HG03280 (cell line): ENCODE data around the gene VTCN1.
"Not testable (repeated sequence)": the region's sequence is repeated elsewhere in the genome, so short reads cannot be mapped to it uniquely, and the experiment has no call there.

Experiments
- ATAC-seq: cut with Tn5 transposase; IDR thresholded peaks from one replicate; pipeline ENCODE4 v1.9.1; 2021; ENCODE audit warnings: mild to moderate bottlenecking, moderate library complexity; ENCODE audit not compliant: unreplicated experiment

Gene VTCN1

DNA sequence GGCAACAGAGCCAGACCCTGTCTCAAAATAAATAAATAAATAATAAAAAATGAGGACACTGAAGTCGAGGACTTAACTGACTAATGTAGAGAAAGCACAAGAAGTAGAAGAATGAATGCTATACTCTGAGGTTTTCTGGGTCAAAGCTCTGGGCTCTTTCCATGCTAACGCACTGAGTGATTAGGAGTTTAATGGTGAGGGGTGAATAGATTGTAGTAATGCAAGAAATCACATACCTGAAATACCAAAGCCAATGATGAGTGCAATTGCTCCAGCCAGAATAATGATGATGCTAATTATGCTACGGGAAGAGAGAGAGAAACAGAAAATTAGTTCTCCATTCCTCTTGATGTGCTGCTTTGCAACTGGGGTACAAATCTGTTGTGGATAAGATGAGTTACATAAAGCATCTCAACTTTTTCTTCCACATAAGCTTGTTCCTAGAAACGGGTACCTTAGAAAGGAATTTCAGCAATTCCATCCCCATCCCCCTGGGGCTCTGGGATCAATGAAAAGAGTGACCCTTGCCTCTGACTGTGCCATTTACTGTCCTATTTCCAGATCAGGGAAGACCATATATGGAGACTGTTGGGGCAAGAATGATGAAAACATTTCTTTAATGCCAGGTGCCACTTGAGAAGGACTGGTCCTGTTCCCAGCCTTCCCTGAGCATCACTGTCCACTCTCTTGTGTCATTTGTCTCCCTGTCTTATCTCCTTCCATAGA lies 40.7 kb downstream of the VTCN1 start:
- ATAC-seq, result no peak

DNA sequence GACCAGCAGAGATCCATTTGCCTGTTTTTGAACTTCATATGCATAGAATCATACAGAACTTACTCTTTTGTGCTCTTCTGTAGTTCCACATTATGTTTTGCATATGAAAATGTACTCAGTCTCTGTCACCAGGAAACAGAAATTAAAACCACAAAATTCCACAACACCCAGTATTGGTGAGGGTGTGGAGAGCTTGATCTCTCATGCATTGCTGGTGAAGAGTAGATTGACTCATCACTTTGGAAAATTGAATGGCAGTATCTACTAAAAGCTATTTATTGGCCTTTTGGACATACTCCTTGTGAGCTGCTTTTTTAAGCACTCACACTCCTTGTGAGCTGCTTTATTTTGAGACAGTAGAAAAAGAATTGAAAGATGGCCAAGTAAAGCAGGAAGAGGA lies 43.3 kb downstream of the VTCN1 start:
- no peak for ATAC-seq

DNA sequence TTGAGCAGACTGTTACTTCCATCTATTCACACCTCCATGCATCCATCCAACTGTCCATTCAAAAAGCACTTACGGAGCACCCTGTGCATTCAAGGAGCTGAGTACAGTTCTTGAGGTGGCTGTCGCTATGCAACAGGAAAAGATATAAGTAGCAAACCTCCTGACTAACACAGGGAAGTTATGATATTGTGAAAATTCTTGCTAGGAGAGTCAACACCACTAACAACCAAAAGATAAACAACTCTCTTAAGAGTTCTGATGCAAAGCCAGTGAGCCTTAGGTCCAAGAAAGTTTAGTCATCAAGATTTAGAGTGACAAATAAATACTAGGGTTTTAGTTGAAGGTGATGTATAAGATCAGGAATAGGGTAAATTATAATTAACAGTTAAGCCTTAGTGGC lies 44.7 kb downstream of the VTCN1 start:
- ATAC-seq, result no peak

DNA sequence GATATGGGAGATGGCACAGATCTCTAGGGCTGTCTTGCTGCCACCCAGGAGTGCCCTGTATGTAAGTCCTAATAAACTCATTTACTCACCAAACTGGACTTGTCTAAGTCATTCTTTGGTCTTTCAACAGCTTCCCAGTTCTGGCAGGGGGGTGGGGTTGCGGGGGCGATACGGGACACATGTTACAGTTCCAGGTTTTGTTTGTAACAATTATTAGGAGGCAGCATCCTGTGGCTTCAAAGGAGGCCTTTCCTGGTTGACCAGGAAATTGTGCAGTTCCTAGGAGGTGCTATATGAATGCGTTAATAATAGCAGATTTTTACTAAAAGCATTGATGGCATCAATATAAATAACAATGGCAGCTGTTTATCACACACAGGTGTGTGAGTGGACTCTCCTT lies 46.5 kb downstream of the VTCN1 start:
- no peak for ATAC-seq

DNA sequence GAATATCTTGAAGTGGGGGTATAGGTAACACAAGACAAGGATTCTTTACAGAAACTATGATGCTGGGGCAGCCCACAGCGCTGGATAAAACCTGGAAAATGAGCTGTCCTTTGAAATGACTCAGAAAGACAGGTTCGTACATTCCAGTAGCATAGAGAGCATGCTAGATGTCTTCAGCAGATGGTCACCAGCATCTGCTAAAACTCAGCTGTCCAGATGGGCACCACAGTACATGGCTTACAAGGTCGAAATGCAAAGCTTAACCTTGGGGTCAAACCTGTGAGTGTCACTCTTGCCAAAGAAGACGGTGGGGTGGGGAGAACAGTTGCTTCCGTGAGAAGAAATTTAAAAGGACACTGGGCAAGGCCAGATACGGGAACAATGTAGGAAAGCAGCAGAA lies 47.9 kb downstream of the VTCN1 start:
- no peak for ATAC-seq

DNA sequence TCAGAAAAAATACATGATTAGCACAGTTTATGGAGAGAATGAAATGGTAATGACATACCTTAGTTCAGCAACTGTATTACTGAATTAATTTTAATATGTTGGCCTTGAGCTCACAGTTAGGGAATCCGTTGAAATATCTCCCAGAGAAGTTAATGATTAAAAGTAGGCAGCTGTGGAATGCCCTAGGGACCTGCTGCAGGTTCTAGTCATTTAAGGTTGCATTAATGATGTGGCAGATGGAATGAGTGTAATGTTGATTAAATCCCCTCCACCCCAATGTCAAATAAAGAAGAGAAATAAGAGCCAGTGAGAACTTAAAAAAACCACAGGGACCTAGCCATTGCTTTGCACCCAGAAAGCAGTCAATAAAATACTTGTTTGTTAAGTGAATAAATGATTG lies 48.8 kb downstream of the VTCN1 start:
- no peak for ATAC-seq

DNA sequence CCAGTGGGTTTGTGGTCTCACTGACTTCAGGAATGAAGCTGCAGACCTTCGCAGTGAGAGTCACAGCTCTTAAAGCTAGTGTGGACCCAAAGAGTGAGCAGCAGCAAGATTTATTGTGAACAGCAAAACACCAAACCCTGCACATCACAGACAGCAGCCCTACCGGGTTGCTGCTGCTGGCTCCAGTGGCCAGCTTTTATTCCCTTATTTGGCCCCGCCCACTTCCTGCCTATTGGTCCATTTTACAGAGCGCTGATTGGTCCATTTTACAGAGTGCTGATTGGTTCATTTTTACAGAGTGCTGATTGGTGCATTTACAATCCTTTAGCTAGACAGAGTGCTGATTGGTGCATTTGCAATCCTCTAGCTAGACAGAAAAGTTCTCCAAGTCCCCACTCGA lies 59.4 kb downstream of the VTCN1 start:
- not testable (repeated sequence) for ATAC-seq

DNA sequence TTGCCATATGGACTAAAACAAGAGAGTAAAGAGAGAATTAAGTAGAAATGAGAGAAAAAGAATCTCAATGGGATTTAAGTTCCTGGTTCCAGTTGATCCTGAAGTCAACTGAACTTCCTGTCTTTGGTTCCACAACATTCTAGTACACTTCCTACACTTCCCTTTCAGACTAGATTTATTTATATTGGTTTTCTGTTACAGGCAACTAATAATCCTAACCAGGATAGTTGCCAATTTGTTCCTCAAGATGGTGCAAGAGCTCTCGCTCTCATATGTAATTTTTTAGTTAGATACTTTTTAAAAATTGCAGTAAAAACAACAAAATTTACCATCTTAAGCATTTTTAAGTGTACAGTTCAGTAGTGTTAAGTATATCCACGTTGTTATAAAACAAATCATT lies 60.4 kb downstream of the VTCN1 start:
- no peak for ATAC-seq

DNA sequence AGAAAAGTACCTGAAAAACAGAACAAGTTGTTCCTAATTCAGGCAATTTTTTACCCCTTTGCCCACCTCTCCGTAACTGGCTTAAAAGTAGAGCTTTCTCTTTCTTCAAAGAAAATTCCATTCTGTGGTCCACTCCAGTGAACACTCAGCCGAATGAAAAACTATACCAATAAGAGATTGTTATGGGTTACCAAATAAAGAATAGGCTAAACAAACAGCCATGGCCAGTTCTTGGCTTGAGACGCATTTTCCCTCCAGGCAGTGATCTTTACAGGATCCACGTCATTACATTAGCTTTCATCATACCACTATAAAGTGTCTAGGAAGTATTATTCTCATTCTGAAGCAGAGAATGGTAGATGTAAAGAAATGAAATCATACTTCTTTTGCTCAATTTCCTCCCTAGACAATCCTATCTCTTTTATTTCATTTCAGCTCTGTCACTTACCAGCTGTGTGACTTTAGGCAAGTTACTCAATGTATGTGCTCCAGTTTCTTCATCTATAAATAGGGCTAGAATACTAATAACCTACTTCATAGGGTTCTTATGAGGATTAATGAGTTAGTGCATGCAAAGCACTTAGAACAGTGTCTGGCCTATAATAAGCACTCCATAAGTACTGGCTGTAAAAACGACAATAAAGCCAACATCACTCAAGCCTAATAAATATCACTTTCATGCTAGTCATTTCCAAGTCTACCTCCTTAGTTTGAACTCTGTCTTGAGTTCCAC lies 62.7 kb downstream of the VTCN1 start:
- no peak for ATAC-seq

DNA sequence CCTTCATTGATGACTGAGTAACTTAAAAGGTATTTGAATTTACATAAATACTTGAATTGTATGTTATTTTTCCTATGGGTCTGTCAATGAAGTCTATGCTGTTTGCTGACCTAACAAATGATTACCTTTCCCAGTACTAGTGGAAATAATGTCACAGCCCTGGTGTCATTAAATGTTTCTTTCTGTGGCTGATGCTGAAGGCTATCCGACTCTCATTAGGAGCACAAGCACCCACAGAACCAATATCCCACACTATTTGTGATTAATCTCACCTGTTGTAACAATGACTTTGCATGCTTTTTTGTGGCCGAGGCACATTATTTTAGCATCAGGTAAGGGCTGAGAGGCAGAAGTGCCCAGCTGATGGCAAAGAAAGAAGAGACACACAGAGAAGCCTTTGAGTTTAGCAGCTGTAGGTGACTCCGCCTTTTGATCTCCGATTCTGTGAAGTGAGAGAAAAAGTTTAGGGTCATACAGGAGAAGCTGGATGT lies 63.3 kb downstream of the VTCN1 start:
- no peak for ATAC-seq

DNA sequence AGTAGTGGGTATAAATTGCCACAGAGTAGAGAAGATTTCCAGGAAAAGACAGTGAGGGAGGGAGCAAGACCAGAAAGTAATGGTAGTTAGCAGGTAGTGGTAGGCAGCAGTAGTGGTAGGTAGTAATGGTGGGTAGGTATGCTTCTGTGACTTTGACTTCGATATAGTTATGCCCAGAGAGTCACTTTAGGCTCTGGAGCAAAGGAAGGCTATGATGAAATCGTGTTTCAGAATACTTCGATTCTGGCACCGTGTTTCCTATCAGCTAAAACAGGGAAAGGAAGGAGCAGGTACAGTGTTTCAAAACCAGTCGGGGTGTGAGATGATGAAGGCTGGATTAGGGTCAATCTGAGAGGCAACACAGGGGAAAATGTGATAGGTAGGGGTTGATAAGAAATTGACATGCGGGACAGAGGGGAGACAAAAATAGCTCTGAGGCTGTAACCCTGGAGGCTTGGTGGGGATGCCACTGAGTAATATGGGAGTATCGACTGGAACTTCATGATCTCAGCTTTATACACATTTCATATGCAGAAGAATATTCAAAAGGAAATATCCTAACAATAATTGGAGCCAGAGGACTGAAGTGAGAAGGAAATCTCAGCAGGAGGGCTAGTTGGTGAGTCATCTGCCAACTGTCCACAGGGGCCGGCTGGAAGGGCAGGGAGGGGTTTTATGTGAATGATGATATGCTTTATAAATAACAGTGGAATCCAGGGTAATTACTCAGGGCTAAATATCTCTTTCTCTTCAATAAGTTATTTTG lies 64.0 kb downstream of the VTCN1 start:
- no peak for ATAC-seq

DNA sequence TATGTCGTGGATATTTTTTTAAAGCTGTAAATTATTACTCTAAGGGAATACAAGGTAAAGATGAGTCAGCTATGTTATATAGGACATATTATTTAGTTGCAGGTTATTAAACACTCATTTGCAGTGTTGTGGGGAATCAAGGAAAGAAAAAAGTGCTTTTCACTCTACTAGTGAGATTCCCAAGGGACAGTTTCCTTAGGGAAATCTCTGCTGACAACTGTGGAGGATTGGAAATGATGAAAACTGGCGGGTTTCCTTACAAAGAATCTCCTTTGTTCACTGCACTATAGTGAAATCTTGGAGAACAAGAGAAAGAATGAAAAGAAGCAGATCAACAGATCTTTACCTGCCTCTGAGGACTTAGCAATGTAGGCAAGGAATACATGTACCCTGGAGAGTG lies 64.7 kb downstream of the VTCN1 start:
- no peak for ATAC-seq

DNA sequence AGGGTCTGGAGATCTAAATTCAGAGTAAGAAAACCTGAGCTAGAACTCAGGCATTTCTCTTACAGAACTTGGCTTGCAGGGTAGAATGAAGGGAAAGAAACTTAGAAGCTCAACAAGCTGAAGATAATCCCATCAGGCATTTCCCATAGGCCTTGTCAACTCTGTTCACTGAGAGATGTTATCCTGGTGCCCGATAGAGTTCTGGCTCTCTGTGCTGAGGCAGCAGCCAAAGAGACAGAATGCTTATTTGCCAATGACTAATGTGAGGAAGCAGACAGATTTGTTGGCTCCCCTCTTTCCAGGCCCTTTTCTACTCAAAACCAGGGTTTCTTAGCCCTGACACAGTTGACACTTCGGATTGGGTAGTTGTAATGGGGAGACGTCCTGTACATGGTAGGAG lies 66.9 kb downstream of the VTCN1 start:
- no peak for ATAC-seq

DNA sequence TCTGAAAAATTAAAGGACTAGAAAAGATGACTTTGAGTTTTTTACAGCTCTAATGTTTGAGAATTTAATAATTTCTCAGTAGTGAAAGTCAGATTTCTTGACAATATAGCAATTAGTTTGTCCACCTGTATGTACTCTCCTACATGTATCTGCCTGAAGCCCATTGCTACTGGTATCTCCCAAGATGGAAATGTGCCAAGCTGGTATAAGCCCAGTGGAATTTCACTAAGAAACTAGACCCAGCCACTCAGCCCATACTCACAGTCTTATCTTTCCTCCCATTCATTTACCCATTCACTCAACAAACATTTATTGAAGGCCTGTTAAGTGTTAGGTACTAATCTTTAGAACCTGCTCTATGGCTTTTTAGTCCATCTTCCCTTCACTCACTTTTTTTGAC lies 67.6 kb downstream of the VTCN1 start:
- no peak for ATAC-seq

DNA sequence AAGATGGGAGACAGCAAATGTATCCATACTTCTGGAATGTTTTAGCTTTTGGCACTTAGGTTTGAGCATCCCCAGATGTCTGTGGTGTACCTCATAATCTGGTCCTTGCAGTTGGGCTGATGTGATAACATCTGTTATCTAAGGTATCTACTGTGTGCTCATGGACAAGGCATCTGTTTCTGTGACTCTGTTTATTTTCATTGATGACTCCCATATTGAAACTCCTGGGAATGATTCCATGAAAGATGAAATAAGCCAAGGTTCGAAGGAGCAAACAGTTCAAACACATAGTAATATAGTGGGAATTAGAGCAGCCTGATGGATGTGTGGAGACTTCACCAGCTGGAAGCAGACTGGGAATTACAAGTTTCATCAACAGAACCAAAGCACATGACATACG lies 68.5 kb downstream of the VTCN1 start:
- no peak for ATAC-seq

DNA sequence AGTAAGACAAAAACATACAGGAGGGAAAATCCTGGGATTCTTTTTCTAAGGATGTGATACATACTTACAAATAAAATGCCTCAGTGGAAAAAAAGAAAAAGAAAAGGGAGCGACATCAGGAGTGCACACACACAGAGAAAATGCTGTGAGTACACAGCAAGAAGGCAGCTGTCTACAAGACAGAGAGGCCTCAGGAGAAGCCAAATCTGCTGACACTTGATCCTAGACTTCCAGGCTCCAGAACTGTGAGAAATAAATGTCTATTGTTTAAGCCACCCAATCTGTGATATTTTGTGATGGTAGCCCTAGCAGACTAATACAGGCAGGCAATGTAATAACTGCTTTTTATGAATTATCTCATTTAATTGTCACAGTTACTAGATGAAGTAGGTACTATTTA lies 72.2 kb downstream of the VTCN1 start:
- ATAC-seq, result no peak

DNA sequence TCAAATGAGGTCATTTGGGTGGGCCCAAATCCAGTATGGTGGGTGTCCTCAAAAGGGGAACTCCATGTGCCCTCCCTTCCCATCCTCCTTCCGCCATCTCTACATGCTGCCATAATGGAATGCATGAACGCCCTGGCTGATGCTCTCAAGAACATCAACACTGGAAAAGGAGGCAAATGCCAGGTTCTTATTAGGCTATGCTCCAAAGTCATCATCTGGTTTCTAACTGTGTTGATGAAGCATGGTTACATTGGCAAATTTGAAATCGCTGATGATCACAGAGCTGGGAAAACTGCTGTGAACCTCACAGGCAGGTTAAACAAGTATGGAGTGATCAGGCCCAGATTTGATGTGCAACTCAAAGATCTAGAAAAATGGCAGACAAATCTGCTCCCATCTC lies 72.6 kb downstream of the VTCN1 start:
- ATAC-seq, result no peak

DNA sequence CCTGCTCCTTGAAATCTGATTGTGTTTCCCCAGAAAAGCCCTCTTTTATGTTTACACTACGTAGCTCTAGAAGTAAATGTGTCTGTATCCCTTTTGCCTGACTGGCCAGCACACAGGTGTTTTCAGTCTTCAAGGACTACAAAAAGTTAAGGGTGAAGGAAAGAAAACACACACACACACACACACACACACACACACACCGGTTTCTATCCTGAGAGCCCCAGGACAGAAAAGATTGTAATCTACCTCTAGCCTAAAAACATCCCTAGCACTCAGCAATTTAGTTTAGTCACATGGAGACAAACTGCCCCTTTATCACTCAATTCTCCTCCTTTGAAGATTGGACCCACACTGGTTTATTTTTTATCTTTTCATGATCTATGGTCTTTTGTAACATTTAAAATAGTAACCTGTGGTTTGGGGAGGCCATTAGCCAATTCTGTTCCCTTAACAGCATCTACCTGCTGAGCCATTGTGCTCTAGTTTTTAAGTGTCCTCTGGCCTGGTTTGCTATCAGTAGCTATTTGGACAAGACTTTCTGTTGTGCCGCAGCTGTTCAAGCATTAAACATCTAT lies 73.4 kb downstream of the VTCN1 start:
- no peak for ATAC-seq

DNA sequence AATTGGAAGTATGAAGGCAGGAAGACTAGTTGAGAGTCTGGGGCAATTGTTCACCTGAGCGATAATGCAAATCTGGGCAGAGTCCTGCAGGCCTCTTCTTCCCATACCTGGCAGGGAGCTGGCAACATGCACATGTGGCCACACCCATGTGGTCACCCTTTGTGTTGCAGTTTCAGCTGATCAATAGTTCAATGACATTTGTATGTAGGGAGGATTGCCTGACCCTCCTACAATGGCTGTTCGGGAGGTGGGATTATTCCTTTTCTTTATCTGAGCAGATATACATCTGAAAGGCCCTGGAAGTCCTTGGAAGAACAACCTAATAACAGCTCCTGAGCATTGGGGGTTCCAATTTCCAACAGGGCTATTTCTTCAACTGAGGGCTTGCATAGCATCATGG lies 74.0 kb downstream of the VTCN1 start:
- no peak for ATAC-seq

DNA sequence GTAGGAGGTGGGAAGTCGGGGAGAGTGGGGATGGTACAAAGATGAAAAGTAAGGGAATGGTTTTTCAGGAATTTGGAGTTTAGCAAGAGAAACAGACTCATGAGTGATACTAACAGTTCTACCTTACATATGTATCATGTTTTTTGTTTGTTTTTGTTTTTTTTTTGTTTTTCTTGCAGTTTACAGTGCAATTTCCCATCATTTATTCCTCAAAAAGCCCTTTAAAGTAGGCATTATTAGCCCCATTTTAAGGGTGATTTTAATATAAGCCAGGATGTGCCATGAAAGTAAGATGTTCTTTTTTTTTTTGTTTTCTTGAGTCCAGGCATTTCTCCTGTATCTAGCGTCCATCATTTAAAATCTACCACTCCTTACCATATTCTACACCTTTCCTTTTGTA lies 75.4 kb downstream of the VTCN1 start:
- no peak for ATAC-seq

DNA sequence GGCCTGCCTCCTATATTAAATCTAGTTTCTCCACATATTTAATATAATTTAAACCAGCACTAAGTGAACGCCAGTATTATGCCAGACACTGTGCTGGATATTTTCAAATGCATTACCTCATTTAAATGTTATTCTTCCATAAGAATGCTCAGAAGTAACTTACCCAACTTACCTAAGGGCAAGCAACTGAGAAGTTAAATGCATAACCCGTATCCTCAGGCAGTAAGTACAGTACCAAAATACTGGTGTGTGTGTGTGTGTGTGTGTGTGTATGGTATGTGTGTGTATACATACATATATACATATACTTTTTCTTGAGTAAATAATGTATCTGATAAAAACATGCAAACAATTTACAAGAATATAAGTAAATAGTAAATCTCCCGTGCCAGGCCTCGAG lies 80.2 kb downstream of the VTCN1 start:
- ATAC-seq, result no peak
